Tibial nerve (tissue), 4 donors: ENCODE data around the gene SCG3. TPM values are rescaled to one million over a fixed set of nuclear protein-coding genes. Genes with fewer than 3 reads are reported as not detected.

Experiments used
- DNase-seq, 2 donors: peaks; one replicate each; pipeline ENCODE4 v3.0.0-alpha.2; 2019; ENCODE audit warnings: low spot score in 2 of 2
- H3K27ac ChIP-seq, 4 donors: fragments of 200-600 bp; sonication (generic) in 3 of 4; one replicate each; pipeline ENCODE4 v1.5.1; 2017 to 2019; ENCODE audit warnings: mild to moderate bottlenecking in 1 of 4
- H3K27me3 ChIP-seq, 2 donors: fragments of 200-600 bp; sonication (generic) in 1 of 2; one replicate each; pipeline versions ENCODE4 v1.5.1 to v1.6.0; 2017 to 2019
- H3K36me3 ChIP-seq, 3 donors: fragments of 200-600 bp; sonication (generic); one replicate each; pipeline ENCODE4 v1.5.1; 2018 to 2019
- H3K4me1 ChIP-seq, 4 donors: fragments of 200-600 bp; sonication (generic) in 3 of 4; one replicate each; pipeline ENCODE4 v1.5.1; 2017 to 2019
- H3K4me3 ChIP-seq, 4 donors: fragments of 200-600 bp; sonication (generic) in 3 of 4; one replicate each; pipeline ENCODE4 v1.5.1; 2017 to 2019; ENCODE audit warnings: mild to moderate bottlenecking in 1 of 4, moderate library complexity in 1 of 4
- H3K9me3 ChIP-seq, 4 donors: fragments of 200-600 bp; sonication (generic) in 3 of 4; one replicate each; pipeline ENCODE4 v1.5.1; 2017 to 2019
- EP300 ChIP-seq, 2 donors: sonication (generic); formaldehyde crosslinking; IDR thresholded peaks; one replicate each; pipeline ENCODE4 v1.6.1; 2017; ENCODE audit warnings: antibody characterized with exemption in 2 of 2, mild to moderate bottlenecking in 1 of 2
- POLR2A ChIP-seq, 2 donors: fragments of 450-650 bp; IDR thresholded peaks; one replicate each; pipeline ENCODE4 v1.6.1; 2017; ENCODE audit warnings: antibody characterized with exemption in 2 of 2, mild to moderate bottlenecking in 2 of 2, moderate library complexity in 2 of 2
- WGBS, 2 donors: methylation state at CpG; one replicate each; pipeline ENCODE4 v1.1.5; 2018; 5-methylcytosine and 5-hydroxymethylcytosine counted together
- total RNA-seq, 4 donors: library from RNA; depleted of rRNA; stranded (reverse); fragments of >200 nt; gene quantifications; one replicate each; pipeline ENCODE4 v1.1.0, GENCODE V29; 2016
- TF ChIP-seq, protein P1 (sequence below), 5 experiments: fragments of 200-600 bp in 3 of 5; fragments of 450-650 bp in 2 of 5; sonication (generic) in 3 of 5; IDR thresholded peaks; one replicate each; pipeline ENCODE4 v1.5.1; 2016 to 2019; ENCODE audit warnings: antibody characterized with exemption in 5 of 5, mild to moderate bottlenecking in 3 of 5, moderate library complexity in 2 of 5

The SCG3 gene
- total RNA-seq, 4 donors from 2014 or later: not detected

DNA sequence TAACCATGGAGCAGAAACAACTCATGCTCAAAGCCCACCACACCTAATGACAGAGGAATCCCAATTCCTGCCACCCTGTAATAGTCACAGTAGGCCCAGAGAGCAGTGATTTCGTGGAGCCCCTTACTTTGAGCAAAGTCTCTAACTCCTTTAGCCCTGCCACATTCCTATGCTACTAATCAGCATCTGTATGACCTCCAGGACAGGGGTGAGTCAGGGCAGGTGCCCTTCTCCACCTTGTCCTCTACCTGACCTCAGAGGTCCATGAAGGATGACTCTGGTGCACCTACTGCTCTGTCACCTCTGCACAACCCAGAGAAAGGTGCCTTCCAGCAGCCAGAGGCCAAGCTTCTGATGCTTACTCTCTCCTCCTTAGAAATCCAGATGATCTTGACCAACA lies 6.1 kb upstream of the SCG3 start:
- H3K9me3 ChIP-seq: no peaks in the 10 kb centered on the region
- no peaks in the 10 kb centered on the region for H3K36me3 ChIP-seq
- H3K4me1 ChIP-seq: no peaks in the 10 kb centered on the region
- no peak overlapping the region for H3K4me3 ChIP-seq
- TF ChIP-seq POLR2A (IDR thresholded peaks at IDR 0.05) (no peak), EP300 (IDR thresholded peaks at IDR 0.05) (no peak)
- TF ChIP-seq, protein P1, sequence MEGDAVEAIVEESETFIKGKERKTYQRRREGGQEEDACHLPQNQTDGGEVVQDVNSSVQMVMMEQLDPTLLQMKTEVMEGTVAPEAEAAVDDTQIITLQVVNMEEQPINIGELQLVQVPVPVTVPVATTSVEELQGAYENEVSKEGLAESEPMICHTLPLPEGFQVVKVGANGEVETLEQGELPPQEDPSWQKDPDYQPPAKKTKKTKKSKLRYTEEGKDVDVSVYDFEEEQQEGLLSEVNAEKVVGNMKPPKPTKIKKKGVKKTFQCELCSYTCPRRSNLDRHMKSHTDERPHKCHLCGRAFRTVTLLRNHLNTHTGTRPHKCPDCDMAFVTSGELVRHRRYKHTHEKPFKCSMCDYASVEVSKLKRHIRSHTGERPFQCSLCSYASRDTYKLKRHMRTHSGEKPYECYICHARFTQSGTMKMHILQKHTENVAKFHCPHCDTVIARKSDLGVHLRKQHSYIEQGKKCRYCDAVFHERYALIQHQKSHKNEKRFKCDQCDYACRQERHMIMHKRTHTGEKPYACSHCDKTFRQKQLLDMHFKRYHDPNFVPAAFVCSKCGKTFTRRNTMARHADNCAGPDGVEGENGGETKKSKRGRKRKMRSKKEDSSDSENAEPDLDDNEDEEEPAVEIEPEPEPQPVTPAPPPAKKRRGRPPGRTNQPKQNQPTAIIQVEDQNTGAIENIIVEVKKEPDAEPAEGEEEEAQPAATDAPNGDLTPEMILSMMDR (IDR thresholded peaks at IDR 0.05): no peak
- DNase-seq: no peak
- H3K27me3 ChIP-seq: no peaks in the 10 kb centered on the region
- WGBS, 2 donors: 29 to 40% methylated on average over 1 of the region's 1 CpG
- H3K27ac ChIP-seq: no peak overlapping the region

DNA sequence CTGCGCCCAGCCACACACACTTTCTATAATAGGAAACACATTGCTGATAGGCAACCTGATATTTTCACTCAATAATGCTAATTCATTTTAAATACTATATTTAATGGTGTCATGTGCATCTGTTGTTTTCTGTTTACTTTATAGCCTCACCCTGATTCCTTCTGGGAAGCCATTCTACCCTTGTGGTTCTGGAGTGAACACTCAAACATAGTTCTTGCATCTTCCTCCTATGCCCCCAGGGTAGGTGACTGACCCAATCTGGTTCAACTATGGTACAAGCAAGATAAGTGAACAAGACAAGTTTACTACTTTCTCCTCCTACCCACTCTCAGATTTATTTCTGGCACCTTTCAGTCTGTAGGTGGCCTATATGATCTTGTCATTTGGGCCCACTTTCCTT lies 4.3 kb upstream of the SCG3 start:
- TF ChIP-seq POLR2A (IDR thresholded peaks at IDR 0.05): no peak
- TF ChIP-seq, protein P1 (IDR thresholded peaks at IDR 0.05): no peak
- TF ChIP-seq EP300 (IDR thresholded peaks at IDR 0.05): no peak
- peaks cover 0 to 12% of the 10 kb centered on the region in 2 donors for H3K27me3 ChIP-seq
- H3K36me3 ChIP-seq: no peaks in the 10 kb centered on the region
- 93 to 94% methylated on average over 1 of the region's 1 CpG for WGBS, 2 donors
- no peak overlapping the region for H3K27ac ChIP-seq
- H3K4me1 ChIP-seq: peaks cover 0 to 15% (median 0%) of the 10 kb centered on the region in 4 donors
- DNase-seq: no peak
- H3K9me3 ChIP-seq: no peaks in the 10 kb centered on the region
- H3K4me3 ChIP-seq: no peak overlapping the region

DNA sequence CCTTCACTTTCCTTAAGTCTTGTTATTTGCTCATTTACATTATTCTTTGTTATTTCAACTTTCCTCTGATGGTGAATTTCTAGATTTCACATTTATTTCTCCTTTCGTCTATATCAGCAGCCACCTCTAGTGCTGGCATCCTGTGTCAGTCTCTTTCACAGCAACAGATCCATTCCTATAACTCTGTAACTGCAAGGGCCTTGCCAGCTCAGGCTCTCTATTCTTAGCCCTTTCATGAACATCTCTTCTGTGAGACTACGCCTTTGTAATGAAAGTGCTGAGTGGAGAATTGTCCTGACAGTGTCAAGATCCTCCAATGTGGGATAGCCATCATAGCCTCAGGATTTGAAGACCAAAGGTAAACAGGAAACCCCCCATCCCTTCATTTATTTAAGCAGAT lies 3.9 kb upstream of the SCG3 start:
- Histone ChIP-seq H3K4me3 (no peak overlapping the region), H3K36me3 (no peaks in the 10 kb centered on the region), H3K4me1 (peaks cover 0 to 15% (median 0%) of the 10 kb centered on the region in 4 donors), H3K27me3 (peaks cover 0 to 16% of the 10 kb centered on the region in 2 donors), H3K27ac (no peak overlapping the region), H3K9me3 (no peaks in the 10 kb centered on the region)
- DNase-seq: no peak
- 69 to 76% methylated on average over 2 of the region's 2 CpGs for WGBS, 2 donors
- TF ChIP-seq POLR2A (IDR thresholded peaks at IDR 0.05): no peak
- TF ChIP-seq, protein P1 (IDR thresholded peaks at IDR 0.05): no peak
- TF ChIP-seq EP300 (IDR thresholded peaks at IDR 0.05): no peak

DNA sequence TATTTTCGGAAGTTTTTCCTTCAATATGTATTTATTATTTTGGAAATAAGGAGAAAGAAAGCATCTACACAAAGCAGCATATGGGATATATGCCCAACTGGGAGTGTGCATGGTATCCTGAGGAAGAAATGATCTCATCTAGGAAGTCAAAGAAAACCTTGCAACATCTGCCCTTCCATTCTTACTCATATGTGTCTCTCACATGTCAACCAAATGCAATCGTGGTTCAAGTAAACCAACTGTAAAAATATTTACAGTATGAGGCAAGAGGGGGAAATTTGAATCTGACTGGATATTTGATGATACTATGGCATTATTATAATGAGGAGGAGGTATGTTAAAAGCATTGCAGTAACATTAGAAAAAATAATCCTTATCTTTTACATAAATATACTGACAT lies 3.2 kb upstream of the SCG3 start:
- Histone ChIP-seq H3K27ac (no peak overlapping the region), H3K36me3 (no peaks in the 10 kb centered on the region), H3K27me3 (peaks cover 0 to 23% of the 10 kb centered on the region in 2 donors), H3K4me1 (peaks cover 0 to 15% (median 0%) of the 10 kb centered on the region in 4 donors), H3K4me3 (no peak overlapping the region), H3K9me3 (no peaks in the 10 kb centered on the region)
- no peak for DNase-seq
- TF ChIP-seq POLR2A (IDR thresholded peaks at IDR 0.05): no peak
- TF ChIP-seq, protein P1 (IDR thresholded peaks at IDR 0.05): no peak
- TF ChIP-seq EP300 (IDR thresholded peaks at IDR 0.05): no peak
- 71 to 73% methylated on average over 2 of the region's 2 CpGs for WGBS, 2 donors

DNA sequence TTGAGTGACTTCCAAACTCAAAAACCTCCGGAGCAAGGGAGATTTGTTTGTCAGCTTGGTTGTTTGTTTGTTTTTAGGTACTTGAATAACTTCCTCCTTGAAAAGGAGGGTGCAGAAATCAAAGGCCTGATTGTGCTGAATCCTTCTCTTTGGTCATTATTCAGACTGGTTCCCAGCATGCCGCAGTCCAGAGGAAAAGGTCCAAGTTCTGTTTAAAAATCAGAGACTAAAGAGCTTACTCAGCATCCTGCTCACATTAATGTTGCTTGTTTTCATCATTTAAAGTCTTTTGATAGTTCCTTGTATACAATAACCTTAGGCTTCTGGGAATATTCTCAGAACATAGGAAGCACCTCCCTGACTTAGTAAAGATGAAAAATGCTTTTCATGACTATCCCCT lies 982 bp upstream of the SCG3 start:
- Histone ChIP-seq H3K27me3 (peaks cover 0 to 27% of the 10 kb centered on the region in 2 donors), H3K4me1 (peaks cover 0 to 15% (median 0%) of the 10 kb centered on the region in 4 donors), H3K9me3 (no peaks in the 10 kb centered on the region), H3K36me3 (no peaks in the 10 kb centered on the region), H3K27ac (no peak overlapping the region), H3K4me3 (no peak overlapping the region)
- WGBS, 2 donors: 18 to 24% methylated on average over 2 of the region's 2 CpGs
- TF ChIP-seq, protein P1 (IDR thresholded peaks at IDR 0.05): no peak
- TF ChIP-seq POLR2A (IDR thresholded peaks at IDR 0.05) (no peak), EP300 (IDR thresholded peaks at IDR 0.05) (no peak)
- DNase-seq: no peak
